Body of pancreas (tissue), 4 donors: ENCODE data around the gene RAB12.

Experiments
- POLR2A ChIP-seq, 3 donors: fragments of 450-650 bp; IDR thresholded peaks; one replicate each; pipeline ENCODE4 v1.6.1; 2016; ENCODE audit warnings: antibody characterized with exemption in 3 of 3, mild to moderate bottlenecking in 2 of 3
- TF ChIP-seq, protein P1 (sequence below), 7 experiments: fragments of 450-650 bp in 4 of 7; fragments of 200-600 bp in 3 of 7; sonication (generic) in 3 of 7; IDR thresholded peaks; one replicate each; pipeline ENCODE4 v1.5.1; 2016 to 2019; ENCODE audit warnings: antibody characterized with exemption in 7 of 7

DNA sequence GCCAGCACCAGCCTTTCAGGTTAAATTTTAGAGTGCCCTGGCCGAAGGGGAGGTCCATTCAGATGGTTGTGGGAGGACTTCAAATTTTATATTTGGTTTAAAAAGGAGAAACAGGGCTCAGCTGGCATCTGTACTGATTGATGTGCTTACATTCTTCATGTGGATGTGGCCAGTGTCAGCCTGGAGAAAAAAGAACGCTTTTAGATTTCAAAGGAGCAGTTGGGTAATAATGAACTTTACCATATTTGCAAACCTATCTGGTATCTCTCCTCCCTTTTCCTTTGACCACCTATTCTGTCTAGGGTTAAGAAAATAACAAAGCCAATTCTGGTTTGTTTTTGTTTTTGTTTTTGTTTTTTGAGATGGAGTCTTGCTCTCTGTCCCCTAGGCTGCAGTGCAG is 21.3 kb downstream of the RAB12 start:
- no peak for TF ChIP-seq POLR2A (IDR thresholded peaks at IDR 0.05)
- TF ChIP-seq, protein P1, sequence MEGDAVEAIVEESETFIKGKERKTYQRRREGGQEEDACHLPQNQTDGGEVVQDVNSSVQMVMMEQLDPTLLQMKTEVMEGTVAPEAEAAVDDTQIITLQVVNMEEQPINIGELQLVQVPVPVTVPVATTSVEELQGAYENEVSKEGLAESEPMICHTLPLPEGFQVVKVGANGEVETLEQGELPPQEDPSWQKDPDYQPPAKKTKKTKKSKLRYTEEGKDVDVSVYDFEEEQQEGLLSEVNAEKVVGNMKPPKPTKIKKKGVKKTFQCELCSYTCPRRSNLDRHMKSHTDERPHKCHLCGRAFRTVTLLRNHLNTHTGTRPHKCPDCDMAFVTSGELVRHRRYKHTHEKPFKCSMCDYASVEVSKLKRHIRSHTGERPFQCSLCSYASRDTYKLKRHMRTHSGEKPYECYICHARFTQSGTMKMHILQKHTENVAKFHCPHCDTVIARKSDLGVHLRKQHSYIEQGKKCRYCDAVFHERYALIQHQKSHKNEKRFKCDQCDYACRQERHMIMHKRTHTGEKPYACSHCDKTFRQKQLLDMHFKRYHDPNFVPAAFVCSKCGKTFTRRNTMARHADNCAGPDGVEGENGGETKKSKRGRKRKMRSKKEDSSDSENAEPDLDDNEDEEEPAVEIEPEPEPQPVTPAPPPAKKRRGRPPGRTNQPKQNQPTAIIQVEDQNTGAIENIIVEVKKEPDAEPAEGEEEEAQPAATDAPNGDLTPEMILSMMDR (IDR thresholded peaks at IDR 0.05), result no peak
